Bronchus fibroblast of lung (primary cell): ENCODE data around the gene LRRC66. TPM values are rescaled to one million over a fixed set of nuclear protein-coding genes. Genes with fewer than 3 reads are reported as not detected.

Experiments
- total RNA-seq: library from RNA; depleted of rRNA; stranded (reverse); fragments of >200 nt; gene quantifications from 2 replicates; pipeline ENCODE4 v1.2.3, GENCODE V29; 2015

LRRC66 gene
- 0.15 and 0.17 TPM in 2 replicates for total RNA-seq

GRCh38 chr4:52019936-52020657 is at the start of gene LRRC66:
LRRC66 (minus strand) TSS chr4:52020363; CDS start chr4:52017613, 2,750 bp downstream.

GRCh38 chr4:52051213-52051614 is 31.1 kb upstream of the LRRC66 start, which contains the start of gene SPATA18:
SPATA18 (plus strand) TSS chr4:52051304; CDS start chr4:52051705, 401 bp downstream.

GRCh38 chr4:52038103-52038912 is 18.1 kb upstream of the LRRC66 start, which contains the start of gene SGCB:
SGCB (minus strand) TSS chr4:52038299; CDS start chr4:52038259, 40 bp downstream.

Other genes with a start within 250 kb of the LRRC66 start
- 10.0 and 16.6 TPM in 2 replicates for gene DCUN1D4, start 177.2 kb downstream of the LRRC66 start, total RNA-seq
- gene SGCB, start 17.9 kb upstream of the LRRC66 start, total RNA-seq = 16.0 and 16.4 TPM in 2 replicates
- 2.9 and 3.1 TPM in 2 replicates for gene SPATA18, start 30.9 kb upstream of the LRRC66 start, total RNA-seq